ENCODE data around the gene ZBTB20. TPM values are rescaled to one million over a fixed set of nuclear protein-coding genes. Genes with fewer than 3 reads are reported as not detected.

The ZBTB20 gene
- total RNA-seq, 1 donor = 32.9 TPM

DNA sequence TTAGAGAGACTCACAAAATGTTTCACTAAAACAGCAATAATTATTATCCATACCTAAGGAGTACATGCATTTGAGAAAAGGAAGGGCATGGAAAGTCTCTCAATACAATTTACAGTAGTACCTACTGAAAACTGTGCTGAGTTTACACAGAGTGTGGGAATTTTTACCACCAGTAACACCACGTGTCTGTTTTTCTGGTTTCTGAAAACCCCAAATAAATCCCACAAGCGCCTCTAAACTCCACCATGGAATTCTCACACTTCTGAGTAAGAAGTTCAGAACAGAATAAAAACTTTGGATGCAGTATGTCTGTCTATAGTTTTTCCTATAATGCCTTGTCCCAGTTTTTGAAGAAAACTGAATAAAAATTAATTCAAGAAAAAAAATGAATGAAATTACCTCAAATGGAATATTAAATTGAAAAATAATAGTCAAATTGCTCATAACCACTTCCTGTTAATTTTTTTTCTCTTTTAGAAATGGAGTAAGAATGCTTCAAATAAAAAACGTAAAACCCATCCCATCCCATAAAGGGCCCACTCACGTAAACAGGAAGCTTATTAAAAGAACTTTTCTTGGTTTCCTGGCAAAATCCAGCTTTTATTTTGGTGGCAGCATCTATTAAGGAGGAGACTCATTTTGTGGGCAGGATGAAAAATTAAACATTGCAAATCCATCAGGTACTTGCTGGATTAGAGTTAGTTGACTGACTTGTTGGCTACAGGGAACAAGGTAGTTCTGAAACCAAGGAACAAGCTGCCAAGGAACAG, 475.2 kb downstream of the ZBTB20 start:
- H3K4me3 ChIP-seq (ENCODE audit: insufficient read depth, low read length) = no peak overlapping the region
- H3K27ac ChIP-seq (ENCODE audit: low read depth, low read length) = no peak overlapping the region
- H3K27me3 ChIP-seq (ENCODE audit: insufficient read depth, low read length) = no peaks in the 10 kb centered on the region
- DNase-seq (ENCODE audit: insufficient read length, low spot score, missing footprints) = no peak
- no peak for TF ChIP-seq CTCF (IDR thresholded peaks at IDR 0.05; ENCODE audit: extremely low read depth, low read depth, low read length)
- no peaks in the 10 kb centered on the region for H3K79me2 ChIP-seq (ENCODE audit: insufficient read depth, low read length)
- no peaks in the 10 kb centered on the region for H3K4me1 ChIP-seq (ENCODE audit: insufficient read depth, low read length)
- no peaks in the 10 kb centered on the region for H4K20me1 ChIP-seq (ENCODE audit: insufficient read depth, low read length)
- no peak overlapping the region for H3K4me2 ChIP-seq (ENCODE audit: insufficient read depth, low read length)
- H2AFZ ChIP-seq (ENCODE audit: low read length) = no peak overlapping the region
- H3K9me3 ChIP-seq (ENCODE audit: low read depth, low read length) = no peaks in the 10 kb centered on the region
- no peaks in the 10 kb centered on the region for H3K36me3 ChIP-seq (ENCODE audit: insufficient read depth, low read length)

- H3K4me2 ChIP-seq (ENCODE audit: insufficient read depth, low read length) = no peak overlapping the region
- no peak for DNase-seq (ENCODE audit: insufficient read length, low spot score, missing footprints)
- no peak overlapping the region for H3K27ac ChIP-seq (ENCODE audit: low read depth, low read length)
- H3K4me3 ChIP-seq (ENCODE audit: insufficient read depth, low read length) = no peak overlapping the region
- no peaks in the 10 kb centered on the region for H3K36me3 ChIP-seq (ENCODE audit: insufficient read depth, low read length)
- no peaks in the 10 kb centered on the region for H3K9me3 ChIP-seq (ENCODE audit: low read depth, low read length)
- H3K4me1 ChIP-seq (ENCODE audit: insufficient read depth, low read length) = no peaks in the 10 kb centered on the region
- H4K20me1 ChIP-seq (ENCODE audit: insufficient read depth, low read length) = no peaks in the 10 kb centered on the region
- H2AFZ ChIP-seq (ENCODE audit: low read length) = no peak overlapping the region
- H3K79me2 ChIP-seq (ENCODE audit: insufficient read depth, low read length) = no peaks in the 10 kb centered on the region
- no peaks in the 10 kb centered on the region for H3K27me3 ChIP-seq (ENCODE audit: insufficient read depth, low read length)
- TF ChIP-seq CTCF (IDR thresholded peaks at IDR 0.05; ENCODE audit: extremely low read depth, low read depth, low read length) = no peak
These were observed 477.5 kb downstream of the ZBTB20 start for GRCh38 chr3:114669614-114670013.

DNA sequence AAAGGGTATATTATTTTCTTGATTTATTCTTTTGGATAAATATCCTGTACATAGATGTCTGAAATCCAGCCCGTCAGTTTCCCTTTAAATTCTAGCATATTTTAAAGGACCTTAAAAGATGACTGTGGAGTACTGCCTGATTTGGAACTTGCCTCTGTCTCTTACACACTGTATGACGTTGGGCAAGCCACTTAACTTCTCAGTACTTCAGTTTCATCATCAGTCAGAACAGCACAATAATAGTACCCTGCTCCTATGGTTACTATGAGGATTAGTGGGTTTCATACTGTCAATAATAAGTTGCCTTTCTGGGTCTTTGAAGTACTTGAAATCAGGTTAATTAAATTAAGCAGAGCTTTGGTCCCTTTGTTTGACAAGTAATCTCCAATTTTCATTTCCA, 479.0 kb downstream of the ZBTB20 start:
- H3K4me3 ChIP-seq (ENCODE audit: insufficient read depth, low read length) = no peak overlapping the region
- no peak overlapping the region for H3K27ac ChIP-seq (ENCODE audit: low read depth, low read length)
- H3K4me1 ChIP-seq (ENCODE audit: insufficient read depth, low read length) = no peaks in the 10 kb centered on the region
- no peak overlapping the region for H2AFZ ChIP-seq (ENCODE audit: low read length)
- no peaks in the 10 kb centered on the region for H3K9me3 ChIP-seq (ENCODE audit: low read depth, low read length)
- no peak for DNase-seq (ENCODE audit: insufficient read length, low spot score, missing footprints)
- H3K27me3 ChIP-seq (ENCODE audit: insufficient read depth, low read length) = no peaks in the 10 kb centered on the region
- no peak for TF ChIP-seq CTCF (IDR thresholded peaks at IDR 0.05; ENCODE audit: extremely low read depth, low read depth, low read length)
- no peaks in the 10 kb centered on the region for H3K79me2 ChIP-seq (ENCODE audit: insufficient read depth, low read length)
- no peaks in the 10 kb centered on the region for H4K20me1 ChIP-seq (ENCODE audit: insufficient read depth, low read length)
- H3K36me3 ChIP-seq (ENCODE audit: insufficient read depth, low read length) = no peaks in the 10 kb centered on the region
- no peak overlapping the region for H3K4me2 ChIP-seq (ENCODE audit: insufficient read depth, low read length)

DNA sequence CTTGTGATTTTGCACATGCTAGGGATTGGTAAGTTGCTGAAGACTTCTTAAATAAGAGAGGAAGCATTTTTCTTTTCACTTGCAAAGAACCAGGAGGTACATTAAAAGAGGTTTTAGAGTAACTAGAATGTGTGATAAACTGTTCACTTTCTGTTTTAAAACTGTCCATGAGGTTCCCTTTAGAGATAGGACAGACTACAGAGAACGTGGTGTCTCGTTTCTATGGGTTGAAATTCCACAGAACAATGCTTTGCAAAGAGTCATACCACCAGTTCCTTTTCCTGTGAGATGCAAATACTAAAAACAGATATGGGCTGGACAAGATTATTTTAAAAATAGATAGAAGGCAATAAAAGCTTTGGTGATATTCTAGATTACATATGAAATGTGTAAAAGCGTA, 480.5 kb downstream of the ZBTB20 start:
- H3K27ac ChIP-seq (ENCODE audit: low read depth, low read length) = no peak overlapping the region
- TF ChIP-seq CTCF (IDR thresholded peaks at IDR 0.05; ENCODE audit: extremely low read depth, low read depth, low read length) = no peak
- H3K4me1 ChIP-seq (ENCODE audit: insufficient read depth, low read length) = no peaks in the 10 kb centered on the region
- H3K9me3 ChIP-seq (ENCODE audit: low read depth, low read length) = no peaks in the 10 kb centered on the region
- no peaks in the 10 kb centered on the region for H3K27me3 ChIP-seq (ENCODE audit: insufficient read depth, low read length)
- no peaks in the 10 kb centered on the region for H3K36me3 ChIP-seq (ENCODE audit: insufficient read depth, low read length)
- no peak for DNase-seq (ENCODE audit: insufficient read length, low spot score, missing footprints)
- H3K4me3 ChIP-seq (ENCODE audit: insufficient read depth, low read length) = no peak overlapping the region
- H2AFZ ChIP-seq (ENCODE audit: low read length) = no peak overlapping the region
- no peaks in the 10 kb centered on the region for H3K79me2 ChIP-seq (ENCODE audit: insufficient read depth, low read length)
- no peak overlapping the region for H3K4me2 ChIP-seq (ENCODE audit: insufficient read depth, low read length)
- no peaks in the 10 kb centered on the region for H4K20me1 ChIP-seq (ENCODE audit: insufficient read depth, low read length)
